DOHH2 (cell line): ENCODE results near the gene GBX2.

Source experiments
- EZH2phosphoT487 ChIP-seq: fragments of 200-600 bp; sonication (generic); IDR thresholded peaks from 2 replicates; pipeline ENCODE4 v1.6.1; 2017; ENCODE audit warnings: borderline replicate concordance, mild to moderate bottlenecking, antibody characterized with exemption, low read length, moderate library complexity, mixed read lengths
- TF ChIP-seq, protein P1 (sequence below): fragments of 200-600 bp; sonication (generic); IDR thresholded peaks from one replicate; pipeline ENCODE4 v1.5.1; 2014; ENCODE audit warnings: antibody characterized with exemption, mild to moderate bottlenecking, low read depth, low read length; ENCODE audit not compliant: poor library complexity, severe bottlenecking

DNA sequence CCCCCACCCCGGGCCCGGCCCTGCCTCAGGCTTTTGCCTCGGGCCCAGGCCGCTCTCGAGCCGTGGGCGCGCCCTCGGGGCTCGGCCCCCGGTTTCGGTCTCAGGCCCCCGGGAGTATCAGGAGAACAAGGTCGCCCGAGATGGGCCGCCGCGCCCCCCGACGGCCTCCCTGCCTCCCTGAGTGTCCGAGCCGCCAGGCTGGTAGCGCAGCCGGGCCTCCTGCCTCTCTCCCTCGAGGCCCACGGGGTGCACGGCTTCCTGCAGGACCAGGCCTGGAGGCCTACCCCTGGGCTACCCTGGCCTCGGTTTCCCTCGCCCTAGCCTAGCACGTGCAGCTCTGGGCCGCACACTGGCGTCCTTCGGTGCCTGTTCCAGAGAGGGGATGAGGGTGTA lies 8.4 kb downstream of the GBX2 start:
- TF ChIP-seq, protein P1, sequence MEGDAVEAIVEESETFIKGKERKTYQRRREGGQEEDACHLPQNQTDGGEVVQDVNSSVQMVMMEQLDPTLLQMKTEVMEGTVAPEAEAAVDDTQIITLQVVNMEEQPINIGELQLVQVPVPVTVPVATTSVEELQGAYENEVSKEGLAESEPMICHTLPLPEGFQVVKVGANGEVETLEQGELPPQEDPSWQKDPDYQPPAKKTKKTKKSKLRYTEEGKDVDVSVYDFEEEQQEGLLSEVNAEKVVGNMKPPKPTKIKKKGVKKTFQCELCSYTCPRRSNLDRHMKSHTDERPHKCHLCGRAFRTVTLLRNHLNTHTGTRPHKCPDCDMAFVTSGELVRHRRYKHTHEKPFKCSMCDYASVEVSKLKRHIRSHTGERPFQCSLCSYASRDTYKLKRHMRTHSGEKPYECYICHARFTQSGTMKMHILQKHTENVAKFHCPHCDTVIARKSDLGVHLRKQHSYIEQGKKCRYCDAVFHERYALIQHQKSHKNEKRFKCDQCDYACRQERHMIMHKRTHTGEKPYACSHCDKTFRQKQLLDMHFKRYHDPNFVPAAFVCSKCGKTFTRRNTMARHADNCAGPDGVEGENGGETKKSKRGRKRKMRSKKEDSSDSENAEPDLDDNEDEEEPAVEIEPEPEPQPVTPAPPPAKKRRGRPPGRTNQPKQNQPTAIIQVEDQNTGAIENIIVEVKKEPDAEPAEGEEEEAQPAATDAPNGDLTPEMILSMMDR = no peak
- no peak for TF ChIP-seq EZH2phosphoT487
